SK-N-SH treated with all-trans-retinoic acid at 6 μM for 48 hours (cell line): Measurements from ENCODE around the gene CEP85.

Experiments
- ISL1 ChIP-seq: fragments of 250-450 bp; sonication (Bioruptor Pico); IDR thresholded peaks from 2 replicates; pipeline ENCODE4 v2.1.2; 2022; ENCODE audit warnings: mild to moderate bottlenecking, moderate library complexity
- ZNF8 ChIP-seq: fragments of 450-650 bp; formaldehyde crosslinking; IDR thresholded peaks from 2 replicates; pipeline ENCODE4 v1.5.0; 2020; ENCODE audit warnings: mild to moderate bottlenecking, moderate library complexity
- TF ChIP-seq, protein P1 (sequence below): fragments of 250-450 bp; sonication (Bioruptor Pico); IDR thresholded peaks from 2 replicates; pipeline ENCODE4 v1.5.1; 2020; ENCODE audit warnings: low read depth, mild to moderate bottlenecking, moderate library complexity

DNA sequence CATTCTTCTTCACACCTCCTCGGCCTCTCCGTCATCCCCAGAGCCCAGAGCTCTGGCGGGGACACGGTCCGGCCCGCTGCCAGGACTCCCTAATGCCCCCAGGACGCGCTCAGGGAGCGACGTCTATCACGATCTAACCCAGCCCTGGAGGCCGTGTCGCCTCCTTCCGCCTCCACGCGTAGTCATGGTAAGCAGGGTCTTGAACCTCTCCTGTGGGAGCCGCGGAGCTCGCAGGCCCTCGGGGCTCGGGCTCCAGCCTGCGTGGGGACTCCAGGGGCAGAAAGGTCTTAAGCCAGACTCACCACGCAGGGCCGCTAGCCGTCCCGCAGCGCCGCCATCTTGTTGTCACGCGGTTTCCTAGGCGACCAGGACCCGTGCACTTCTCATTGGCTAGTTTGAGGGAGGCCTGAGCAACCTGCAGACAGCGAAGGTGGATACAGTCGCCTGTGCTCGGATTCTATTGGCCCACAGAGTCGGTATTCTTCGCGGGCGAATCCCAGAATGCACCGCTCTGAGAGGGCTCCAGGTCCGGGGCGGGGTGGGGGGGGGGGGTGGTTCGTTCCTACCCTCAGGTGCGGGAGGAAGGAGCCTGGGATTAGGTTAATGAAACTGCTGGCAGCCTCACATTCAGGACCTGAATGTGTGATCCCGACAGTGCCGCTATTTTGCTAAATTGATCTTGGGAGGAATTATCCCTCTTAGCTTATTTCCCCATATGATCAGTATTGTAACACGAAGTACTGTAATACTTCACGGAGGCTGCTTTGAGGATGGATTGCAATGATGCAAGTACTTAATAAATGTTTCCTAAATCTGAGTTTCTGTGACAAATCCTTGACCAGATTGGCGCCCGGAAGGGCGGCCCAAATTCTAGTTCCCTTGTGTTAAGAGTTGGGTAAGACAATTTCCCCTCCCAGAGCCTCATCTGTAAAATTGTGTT lies 72.6 kb downstream of the CEP85 start, which contains the start of gene UBXN11:
- no peak for TF ChIP-seq ISL1
- TF ChIP-seq, protein P1, sequence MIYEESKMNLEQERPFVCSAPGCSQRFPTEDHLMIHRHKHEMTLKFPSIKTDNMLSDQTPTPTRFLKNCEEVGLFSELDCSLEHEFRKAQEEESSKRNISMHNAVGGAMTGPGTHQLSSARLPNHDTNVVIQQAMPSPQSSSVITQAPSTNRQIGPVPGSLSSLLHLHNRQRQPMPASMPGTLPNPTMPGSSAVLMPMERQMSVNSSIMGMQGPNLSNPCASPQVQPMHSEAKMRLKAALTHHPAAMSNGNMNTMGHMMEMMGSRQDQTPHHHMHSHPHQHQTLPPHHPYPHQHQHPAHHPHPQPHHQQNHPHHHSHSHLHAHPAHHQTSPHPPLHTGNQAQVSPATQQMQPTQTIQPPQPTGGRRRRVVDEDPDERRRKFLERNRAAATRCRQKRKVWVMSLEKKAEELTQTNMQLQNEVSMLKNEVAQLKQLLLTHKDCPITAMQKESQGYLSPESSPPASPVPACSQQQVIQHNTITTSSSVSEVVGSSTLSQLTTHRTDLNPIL (CRISPR knock-in tag): no peak
- TF ChIP-seq ZNF8: no peak
